GM12864 (cell line): ENCODE results near the gene ZFP36L1.

Experiments
- DNase-seq: peaks from one replicate; pipeline ENCODE4 v3.0.0-alpha.2; 2011; ENCODE audit warnings: low read depth
- H3K4me3 ChIP-seq: 2 replicates; pipeline ENCODE4 v1.5.1; 2011; ENCODE audit warnings: mild to moderate bottlenecking, low read depth, low read length, control low read depth
- TF ChIP-seq, protein P1 (sequence below): IDR thresholded peaks from 2 replicates; pipeline ENCODE4 v1.5.1; 2011; ENCODE audit warnings: low read depth, mild to moderate bottlenecking, moderate library complexity, low read length, control low read depth, inconsistent platforms; ENCODE audit errors: missing control alignments

ZFP36L1 gene

GRCh38 chr14:68783408-68784225 is 9.2 kb downstream of the ZFP36L1 start:
- H3K4me3 ChIP-seq: no peak overlapping the region
- DNase-seq: no peak
- TF ChIP-seq, protein P1, sequence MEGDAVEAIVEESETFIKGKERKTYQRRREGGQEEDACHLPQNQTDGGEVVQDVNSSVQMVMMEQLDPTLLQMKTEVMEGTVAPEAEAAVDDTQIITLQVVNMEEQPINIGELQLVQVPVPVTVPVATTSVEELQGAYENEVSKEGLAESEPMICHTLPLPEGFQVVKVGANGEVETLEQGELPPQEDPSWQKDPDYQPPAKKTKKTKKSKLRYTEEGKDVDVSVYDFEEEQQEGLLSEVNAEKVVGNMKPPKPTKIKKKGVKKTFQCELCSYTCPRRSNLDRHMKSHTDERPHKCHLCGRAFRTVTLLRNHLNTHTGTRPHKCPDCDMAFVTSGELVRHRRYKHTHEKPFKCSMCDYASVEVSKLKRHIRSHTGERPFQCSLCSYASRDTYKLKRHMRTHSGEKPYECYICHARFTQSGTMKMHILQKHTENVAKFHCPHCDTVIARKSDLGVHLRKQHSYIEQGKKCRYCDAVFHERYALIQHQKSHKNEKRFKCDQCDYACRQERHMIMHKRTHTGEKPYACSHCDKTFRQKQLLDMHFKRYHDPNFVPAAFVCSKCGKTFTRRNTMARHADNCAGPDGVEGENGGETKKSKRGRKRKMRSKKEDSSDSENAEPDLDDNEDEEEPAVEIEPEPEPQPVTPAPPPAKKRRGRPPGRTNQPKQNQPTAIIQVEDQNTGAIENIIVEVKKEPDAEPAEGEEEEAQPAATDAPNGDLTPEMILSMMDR: no peak

- H3K4me3 ChIP-seq: no peak overlapping the region
- TF ChIP-seq, protein P1: no peak
- DNase-seq: no peak
These were observed 10.5 kb downstream of the ZFP36L1 start for GRCh38 chr14:68782091-68782981.

DNA sequence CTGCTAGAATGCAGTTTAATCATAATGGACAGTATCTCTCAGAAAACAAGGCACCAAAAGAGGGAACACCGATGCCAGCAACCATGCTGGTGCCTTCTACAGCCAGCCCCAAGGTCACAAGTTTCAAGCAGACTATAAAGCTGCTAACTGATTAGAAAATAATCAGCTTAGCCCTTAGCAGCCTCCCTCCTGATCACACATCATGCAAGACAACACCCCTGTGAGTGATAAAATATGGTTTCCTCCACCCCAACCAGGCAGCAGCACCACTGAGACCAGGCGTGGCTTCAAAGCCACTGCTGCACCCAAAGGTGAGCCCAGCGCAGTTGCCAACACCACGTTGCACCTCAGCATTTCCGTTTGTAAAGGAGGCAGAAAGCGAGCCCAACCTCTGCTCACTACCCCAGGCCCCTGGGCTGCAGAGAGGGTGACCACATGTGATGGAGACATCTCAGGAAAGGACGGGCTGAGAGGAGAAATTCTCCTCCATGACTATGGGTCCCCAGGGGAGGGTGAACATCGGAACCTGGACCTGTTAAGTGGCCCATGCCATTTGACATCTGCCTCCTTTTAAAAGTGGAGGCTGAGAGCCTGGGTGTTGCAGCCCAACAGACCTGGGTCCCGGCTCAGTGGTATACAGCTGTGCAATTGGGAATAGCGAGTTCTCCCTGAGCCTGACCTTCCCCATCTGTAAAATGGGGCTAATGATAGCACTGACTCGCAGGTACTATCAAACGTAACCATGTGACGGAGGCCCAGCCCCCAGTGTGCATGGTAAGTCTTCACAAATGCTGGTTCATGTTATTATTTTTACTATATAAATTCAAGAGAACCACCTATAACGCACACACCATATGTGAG is 11.5 kb downstream of the ZFP36L1 start:
- DNase-seq: no peak
- no peak overlapping the region for H3K4me3 ChIP-seq
- TF ChIP-seq, protein P1: no peak

DNA sequence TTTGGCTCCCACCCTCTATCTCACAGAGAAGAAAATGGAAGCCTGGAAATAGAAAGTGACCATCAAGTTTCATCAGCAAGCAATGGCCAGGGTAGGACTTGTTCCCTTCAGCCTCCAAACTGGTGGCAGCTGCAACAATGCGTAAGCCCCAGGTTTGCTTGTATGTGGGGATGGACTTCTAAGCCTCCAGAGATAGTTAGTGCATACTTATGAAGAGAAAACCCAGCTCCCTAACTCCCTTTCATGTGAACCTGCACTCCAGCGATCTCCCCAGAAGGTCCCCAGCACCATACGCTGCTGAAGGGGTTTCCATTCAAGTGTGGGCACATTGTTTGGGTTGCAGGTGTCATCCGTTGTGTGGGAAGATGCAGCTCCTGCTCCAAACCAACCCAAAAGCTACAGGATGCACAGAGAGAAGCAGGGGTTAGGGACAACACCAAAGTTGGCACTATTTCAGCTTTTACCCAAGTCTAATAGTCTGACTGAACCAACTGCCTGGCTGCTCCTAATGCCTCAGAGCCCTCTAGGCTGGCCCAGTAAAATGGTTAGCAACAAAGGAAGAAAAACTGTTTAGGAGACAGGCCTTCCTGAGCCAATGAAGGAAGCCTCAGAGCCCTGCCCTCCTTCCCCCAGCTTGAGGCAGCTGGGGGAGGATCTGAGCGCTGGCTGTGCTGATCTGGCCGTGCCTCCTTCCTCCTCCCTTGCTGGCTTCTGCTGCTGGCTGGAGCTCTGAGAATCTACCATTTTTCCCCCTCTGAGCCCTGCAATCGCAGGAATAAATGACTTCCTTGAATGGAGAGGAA is 12.3 kb downstream of the ZFP36L1 start:
- no peak overlapping the region for H3K4me3 ChIP-seq
- TF ChIP-seq, protein P1: no peak
- no peak for DNase-seq

DNA sequence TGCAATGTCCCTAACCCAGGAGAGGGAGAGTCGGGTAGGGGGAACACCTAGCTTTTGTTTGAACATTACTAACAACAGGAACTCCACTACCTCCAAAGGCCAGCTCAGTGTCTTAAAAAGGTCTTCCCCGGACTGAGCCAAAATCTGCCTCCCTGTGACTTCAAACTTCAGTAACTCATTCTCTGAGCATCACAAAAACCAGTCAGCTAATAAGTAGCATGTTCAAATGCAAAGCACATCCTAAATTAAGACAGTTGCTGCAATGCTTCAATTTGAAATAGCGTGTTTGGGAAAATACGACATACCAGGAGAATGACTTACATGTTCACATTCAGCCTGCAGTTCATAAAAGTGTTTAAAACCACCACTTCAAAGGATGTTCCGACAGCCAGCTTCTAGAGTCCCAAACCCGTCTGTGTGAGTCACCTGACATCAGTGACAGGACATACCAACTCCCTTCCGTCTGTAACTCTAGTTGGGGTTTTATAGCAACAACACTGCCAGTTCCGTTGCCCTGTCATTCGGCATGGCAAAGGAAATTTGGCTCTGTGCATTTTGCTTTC is 13.0 kb downstream of the ZFP36L1 start:
- no peak overlapping the region for H3K4me3 ChIP-seq
- TF ChIP-seq, protein P1: no peak
- no peak for DNase-seq

- H3K4me3 ChIP-seq: no peak overlapping the region
- no peak for DNase-seq
- TF ChIP-seq, protein P1: no peak
These were observed 15.2 kb downstream of the ZFP36L1 start for GRCh38 chr14:68777644-68778043.
